ENCODE data around the gene DHX8. TPM values are rescaled to one million over a fixed set of nuclear protein-coding genes. Genes with fewer than 3 reads are reported as not detected.

The DHX8 gene
- total RNA-seq, 6 experiments from 2014 or later, result 14.1 to 18.6 (median 17.5) TPM

DNA sequence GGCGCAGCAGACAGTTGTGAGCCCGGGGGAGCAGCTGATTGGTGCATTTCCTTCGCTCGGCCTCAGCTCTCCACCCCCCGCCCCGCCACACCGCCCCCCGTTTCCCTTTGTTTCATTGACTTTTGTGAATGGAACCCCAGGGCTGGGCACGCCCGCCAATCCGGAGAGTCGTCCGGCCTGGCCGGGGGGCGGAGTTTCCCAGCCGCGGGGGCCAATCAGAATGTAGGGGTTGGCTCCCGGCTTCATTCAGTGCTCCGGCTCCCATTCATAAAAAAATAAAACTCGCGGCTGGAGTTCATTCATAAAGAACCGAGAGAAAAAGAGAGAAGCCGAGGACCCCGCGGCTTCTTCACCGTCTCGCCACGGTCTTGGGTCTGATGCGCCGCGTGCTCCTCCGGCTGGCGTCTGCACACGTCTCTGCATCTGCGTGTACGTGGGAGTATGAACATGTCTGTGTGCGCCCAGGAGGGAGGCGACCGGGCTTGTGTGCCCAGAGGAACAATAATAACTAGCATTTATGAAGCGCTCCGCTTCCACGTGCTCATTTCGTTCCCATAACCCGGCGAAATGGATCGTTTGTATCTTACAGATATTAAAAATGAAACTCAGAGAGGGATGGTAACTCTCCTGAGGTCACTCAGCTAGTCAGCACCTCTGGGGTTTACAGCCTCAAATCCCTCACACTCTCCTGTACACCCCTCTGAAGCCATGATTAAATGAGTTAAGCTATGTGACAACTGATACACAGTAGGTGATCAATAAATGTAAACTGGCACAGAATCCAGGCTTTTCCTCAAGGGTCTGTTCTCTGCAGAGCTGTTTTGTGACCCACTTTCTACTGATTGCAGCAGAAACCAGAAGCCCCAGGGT, 62.8 kb downstream of the DHX8 start, which contains the start of gene ETV4:
TSS of gene ETV4 (minus strand) at position 22 of the 870 bp plus-strand sequence. CDS start 723 bp downstream, outside the sequence.
- DNase-seq, result peak; percentile 87 to 90 (median 89)
- Histone ChIP-seq H3K27ac (no peak within 1 kb of the TSS), H3K4me3 (peak within 1 kb of the TSS; percentile 43 to 59 (median 54)), H3K9me3 (no peaks in the 10 kb centered on the region), H3K4me1 (peaks cover 0 to 15% (median 6%) of the 10 kb centered on the region in 4 donors), H3K36me3 (no peaks in the 10 kb centered on the region), H3K27me3 (no peaks in the 10 kb centered on the region)
- 3% methylated on average over 31 of the region's 46 CpGs for WGBS (ENCODE audit: insufficient coverage, low coverage, low lambda C conversion rate, missing lambda C conversion rate)
- intact Hi-C loops (cut with DNase I), result no loop called here
- TF ChIP-seq POLR2A (IDR thresholded peaks at IDR 0.05), result no peak
- peak; percentile 87 to 94 (median 92) for ATAC-seq

DNA sequence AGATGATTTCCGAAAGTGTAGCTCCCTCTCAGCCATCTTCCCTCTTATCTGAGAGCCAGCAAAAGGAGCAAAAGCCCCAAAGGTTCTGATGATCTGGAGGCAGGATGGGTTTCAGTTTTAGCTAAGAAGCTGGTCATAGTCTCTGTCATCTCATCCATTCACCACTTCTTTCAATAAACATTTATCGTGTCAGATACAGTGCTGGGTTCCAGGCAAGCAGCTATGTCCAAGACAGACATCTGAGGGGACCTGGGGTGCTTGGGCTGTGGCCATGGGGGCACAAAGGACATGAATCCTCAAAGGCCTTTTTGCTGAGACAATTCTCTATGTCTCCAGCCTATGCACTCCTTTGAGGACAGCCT, 63.4 kb downstream of the DHX8 start:
- ATAC-seq (no peak), DNase-seq (no peak)
- Histone ChIP-seq H3K4me3 (no peak overlapping the region), H3K9me3 (no peaks in the 10 kb centered on the region), H3K36me3 (no peaks in the 10 kb centered on the region), H3K27me3 (no peaks in the 10 kb centered on the region), H3K27ac (no peak overlapping the region), H3K4me1 (peaks cover 0 to 15% (median 6%) of the 10 kb centered on the region in 4 donors)
- intact Hi-C loops (cut with DNase I), result no loop called here
- TF ChIP-seq, protein P1, sequence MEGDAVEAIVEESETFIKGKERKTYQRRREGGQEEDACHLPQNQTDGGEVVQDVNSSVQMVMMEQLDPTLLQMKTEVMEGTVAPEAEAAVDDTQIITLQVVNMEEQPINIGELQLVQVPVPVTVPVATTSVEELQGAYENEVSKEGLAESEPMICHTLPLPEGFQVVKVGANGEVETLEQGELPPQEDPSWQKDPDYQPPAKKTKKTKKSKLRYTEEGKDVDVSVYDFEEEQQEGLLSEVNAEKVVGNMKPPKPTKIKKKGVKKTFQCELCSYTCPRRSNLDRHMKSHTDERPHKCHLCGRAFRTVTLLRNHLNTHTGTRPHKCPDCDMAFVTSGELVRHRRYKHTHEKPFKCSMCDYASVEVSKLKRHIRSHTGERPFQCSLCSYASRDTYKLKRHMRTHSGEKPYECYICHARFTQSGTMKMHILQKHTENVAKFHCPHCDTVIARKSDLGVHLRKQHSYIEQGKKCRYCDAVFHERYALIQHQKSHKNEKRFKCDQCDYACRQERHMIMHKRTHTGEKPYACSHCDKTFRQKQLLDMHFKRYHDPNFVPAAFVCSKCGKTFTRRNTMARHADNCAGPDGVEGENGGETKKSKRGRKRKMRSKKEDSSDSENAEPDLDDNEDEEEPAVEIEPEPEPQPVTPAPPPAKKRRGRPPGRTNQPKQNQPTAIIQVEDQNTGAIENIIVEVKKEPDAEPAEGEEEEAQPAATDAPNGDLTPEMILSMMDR (IDR thresholded peaks at IDR 0.05), result no peak
- TF ChIP-seq POLR2A (IDR thresholded peaks at IDR 0.05), result no peak
- 0% methylated on average over 1 of the region's 2 CpGs for WGBS (ENCODE audit: insufficient coverage, low coverage, low lambda C conversion rate, missing lambda C conversion rate)

DNA sequence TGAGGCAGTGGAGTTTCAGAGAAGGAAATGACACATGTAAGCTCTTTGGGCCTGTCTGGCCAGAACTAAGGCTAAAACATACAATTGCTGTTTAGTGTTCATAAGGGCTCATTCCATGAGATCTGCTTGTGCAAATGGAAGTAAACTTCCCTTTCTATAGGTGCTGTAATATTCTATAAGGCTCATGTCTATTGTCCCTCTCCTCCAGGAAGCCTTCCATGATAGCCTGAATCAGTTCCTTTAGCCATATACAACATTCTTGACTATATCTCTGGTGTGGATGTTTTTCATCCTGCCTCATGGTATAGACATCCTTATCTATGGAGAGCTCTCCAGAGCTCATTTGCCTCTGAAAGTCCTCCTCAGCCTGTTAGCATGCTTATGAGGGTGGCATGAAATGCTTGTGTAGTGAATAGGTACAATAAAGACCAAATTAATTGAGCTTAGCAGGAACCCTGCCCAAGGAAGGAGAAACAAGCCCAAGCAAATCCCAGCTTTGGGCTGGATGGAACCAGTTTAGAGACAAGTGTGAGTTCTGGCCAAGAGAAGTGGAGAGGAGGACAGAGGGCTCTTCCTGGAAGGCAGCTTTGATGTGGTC, 64.0 kb downstream of the DHX8 start:
- no peaks in the 10 kb centered on the region for H3K9me3 ChIP-seq
- H3K36me3 ChIP-seq, result no peaks in the 10 kb centered on the region
- TF ChIP-seq, protein P1 (IDR thresholded peaks at IDR 0.05), result no peak
- no peak for TF ChIP-seq POLR2A (IDR thresholded peaks at IDR 0.05)
- H3K27ac ChIP-seq, result no peak overlapping the region
- H3K4me3 ChIP-seq, result no peak overlapping the region
- ATAC-seq (no peak), DNase-seq (no peak)
- intact Hi-C loops (cut with DNase I), result no loop called here
- H3K4me1 ChIP-seq, result peaks cover 0 to 15% (median 6%) of the 10 kb centered on the region in 4 donors
- H3K27me3 ChIP-seq, result no peaks in the 10 kb centered on the region

DNA sequence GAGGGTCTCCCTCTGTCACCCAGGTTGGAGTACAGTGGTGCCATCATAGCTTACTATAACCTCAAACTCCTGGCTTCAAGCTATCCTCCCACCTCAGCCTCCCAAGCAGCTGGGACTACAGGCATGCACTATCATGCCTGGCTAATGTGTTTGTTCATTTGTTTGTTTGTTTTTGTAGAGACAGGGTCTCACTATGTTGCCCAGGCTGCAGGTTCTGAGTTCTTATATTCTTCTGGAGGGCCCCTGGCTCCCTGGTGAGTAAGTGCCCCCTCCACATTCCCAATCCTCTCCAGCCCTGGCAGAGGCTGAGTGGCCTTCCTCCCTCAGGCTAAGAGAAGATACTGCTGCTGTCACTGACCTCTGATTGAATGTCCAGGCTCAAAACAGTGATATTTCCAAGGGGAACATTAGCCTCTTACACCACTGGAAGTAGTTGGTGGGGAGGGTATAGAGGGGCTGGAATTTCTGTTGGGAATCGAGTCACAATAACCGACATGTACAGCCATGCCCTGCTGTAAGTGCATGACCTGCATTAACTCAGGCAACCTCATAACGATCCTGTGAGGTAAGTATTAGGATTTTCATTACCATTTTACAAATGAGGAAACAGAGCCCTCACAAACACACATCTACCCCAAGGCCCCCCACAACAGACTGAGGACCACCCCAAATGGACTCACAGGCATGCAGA, 65.1 kb downstream of the DHX8 start:
- ATAC-seq, result no peak
- no peaks in the 10 kb centered on the region for H3K36me3 ChIP-seq
- intact Hi-C loops (cut with DNase I), result no loop called here
- peaks cover 0 to 15% (median 6%) of the 10 kb centered on the region in 4 donors for H3K4me1 ChIP-seq
- DNase-seq, result no peak
- H3K27me3 ChIP-seq, result no peaks in the 10 kb centered on the region
- H3K9me3 ChIP-seq, result no peaks in the 10 kb centered on the region
- H3K4me3 ChIP-seq, result no peak overlapping the region
- WGBS (ENCODE audit: insufficient coverage, low coverage, low lambda C conversion rate, missing lambda C conversion rate), result 60% methylated on average over 3 of the region's 3 CpGs
- H3K27ac ChIP-seq, result no peak overlapping the region
- TF ChIP-seq, protein P1 (IDR thresholded peaks at IDR 0.05), result no peak
- no peak for TF ChIP-seq POLR2A (IDR thresholded peaks at IDR 0.05)
